ENCODE measurements around the gene OTX2. TPM values are rescaled to one million over a fixed set of nuclear protein-coding genes. Genes with fewer than 3 reads are reported as not detected.

OTX2 gene
- total RNA-seq, 1 donor from 2014 or later = not detected

DNA sequence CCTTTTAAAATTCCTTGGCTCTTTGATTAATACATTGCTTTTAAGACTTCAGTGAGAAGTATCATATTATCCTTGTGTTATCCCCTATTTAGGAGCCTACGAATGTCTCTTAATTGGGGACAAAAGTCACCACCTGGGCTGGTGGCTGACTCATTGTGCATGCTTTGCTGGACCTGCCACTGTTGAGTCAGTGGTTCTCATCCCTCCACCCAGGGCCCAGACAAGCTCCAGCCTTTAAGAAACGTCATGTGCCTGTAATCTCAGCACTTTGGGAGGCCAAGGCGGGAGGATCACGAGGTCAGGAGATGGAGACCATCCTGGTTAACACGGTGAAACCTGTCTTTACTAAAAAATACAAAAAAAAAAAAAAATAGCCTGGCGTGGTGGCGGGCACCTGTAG is 57.9 kb downstream of the OTX2 start:
- Mint-ChIP-seq H3K9me3 (ENCODE audit: low read depth) (no peaks in the 10 kb centered on the region), H3K36me3 (ENCODE audit: insufficient read depth) (no peaks in the 10 kb centered on the region), H3K27ac (no peak overlapping the region), H3K27me3 (peaks cover 8% of the 10 kb centered on the region), H3K4me1 (ENCODE audit: low read depth) (no peaks in the 10 kb centered on the region), H3K4me3 (ENCODE audit: low read depth) (no peak overlapping the region)
- TF ChIP-seq, protein P1, sequence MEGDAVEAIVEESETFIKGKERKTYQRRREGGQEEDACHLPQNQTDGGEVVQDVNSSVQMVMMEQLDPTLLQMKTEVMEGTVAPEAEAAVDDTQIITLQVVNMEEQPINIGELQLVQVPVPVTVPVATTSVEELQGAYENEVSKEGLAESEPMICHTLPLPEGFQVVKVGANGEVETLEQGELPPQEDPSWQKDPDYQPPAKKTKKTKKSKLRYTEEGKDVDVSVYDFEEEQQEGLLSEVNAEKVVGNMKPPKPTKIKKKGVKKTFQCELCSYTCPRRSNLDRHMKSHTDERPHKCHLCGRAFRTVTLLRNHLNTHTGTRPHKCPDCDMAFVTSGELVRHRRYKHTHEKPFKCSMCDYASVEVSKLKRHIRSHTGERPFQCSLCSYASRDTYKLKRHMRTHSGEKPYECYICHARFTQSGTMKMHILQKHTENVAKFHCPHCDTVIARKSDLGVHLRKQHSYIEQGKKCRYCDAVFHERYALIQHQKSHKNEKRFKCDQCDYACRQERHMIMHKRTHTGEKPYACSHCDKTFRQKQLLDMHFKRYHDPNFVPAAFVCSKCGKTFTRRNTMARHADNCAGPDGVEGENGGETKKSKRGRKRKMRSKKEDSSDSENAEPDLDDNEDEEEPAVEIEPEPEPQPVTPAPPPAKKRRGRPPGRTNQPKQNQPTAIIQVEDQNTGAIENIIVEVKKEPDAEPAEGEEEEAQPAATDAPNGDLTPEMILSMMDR (IDR thresholded peaks at IDR 0.05; ENCODE audit: unreplicated experiment) = no peak
- DNase-seq (ENCODE audit: low spot score, unreplicated experiment) = no peak

DNA sequence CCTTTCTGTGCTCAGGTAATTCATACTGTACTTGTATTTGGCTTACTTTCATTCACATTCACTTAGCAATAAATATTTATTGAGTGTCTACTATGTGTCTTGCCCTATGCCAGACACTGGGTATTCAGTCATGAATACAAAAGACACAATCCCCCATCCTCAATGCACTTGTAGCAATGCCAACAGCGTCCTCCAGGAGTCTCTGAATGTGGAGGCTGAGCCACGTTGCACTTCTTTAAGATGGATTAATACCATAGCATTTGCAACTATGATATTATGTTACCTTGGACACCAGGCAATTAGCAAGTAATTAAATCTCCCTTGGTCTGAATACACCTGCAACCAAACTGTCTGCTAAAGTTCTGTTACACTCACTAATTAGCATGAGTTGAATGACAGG is 58.8 kb downstream of the OTX2 start:
- DNase-seq (ENCODE audit: low spot score, unreplicated experiment) = no peak
- H3K36me3 Mint-ChIP-seq (ENCODE audit: insufficient read depth) = no peaks in the 10 kb centered on the region
- H3K9me3 Mint-ChIP-seq (ENCODE audit: low read depth) = no peaks in the 10 kb centered on the region
- H3K4me1 Mint-ChIP-seq (ENCODE audit: low read depth) = no peaks in the 10 kb centered on the region
- H3K4me3 Mint-ChIP-seq (ENCODE audit: low read depth) = no peak overlapping the region
- peaks cover 11% of the 10 kb centered on the region for H3K27me3 Mint-ChIP-seq
- no peak overlapping the region for H3K27ac Mint-ChIP-seq
- TF ChIP-seq, protein P1 (IDR thresholded peaks at IDR 0.05; ENCODE audit: unreplicated experiment) = peak; percentile 26

Other genes starting within 250 kb of the OTX2 start
- gene TMEM260, start 230.7 kb downstream of the OTX2 start, total RNA-seq = 43.0 and 44.2 TPM in 2 replicates

Measured in progenitor cell of endocrine pancreas (in vitro differentiated cells).